ENCODE results near the gene RPL39L. TPM values are rescaled to one million over a fixed set of nuclear protein-coding genes. Genes with fewer than 3 reads are reported as not detected.

Gene RPL39L
- total and polyA plus RNA-seq, 10 of the 15 experiments (the other 5 are each of a cell fraction or from before 2014, with no cell fraction given): 12.5 to 67.8 (median 31.3) TPM

DNA sequence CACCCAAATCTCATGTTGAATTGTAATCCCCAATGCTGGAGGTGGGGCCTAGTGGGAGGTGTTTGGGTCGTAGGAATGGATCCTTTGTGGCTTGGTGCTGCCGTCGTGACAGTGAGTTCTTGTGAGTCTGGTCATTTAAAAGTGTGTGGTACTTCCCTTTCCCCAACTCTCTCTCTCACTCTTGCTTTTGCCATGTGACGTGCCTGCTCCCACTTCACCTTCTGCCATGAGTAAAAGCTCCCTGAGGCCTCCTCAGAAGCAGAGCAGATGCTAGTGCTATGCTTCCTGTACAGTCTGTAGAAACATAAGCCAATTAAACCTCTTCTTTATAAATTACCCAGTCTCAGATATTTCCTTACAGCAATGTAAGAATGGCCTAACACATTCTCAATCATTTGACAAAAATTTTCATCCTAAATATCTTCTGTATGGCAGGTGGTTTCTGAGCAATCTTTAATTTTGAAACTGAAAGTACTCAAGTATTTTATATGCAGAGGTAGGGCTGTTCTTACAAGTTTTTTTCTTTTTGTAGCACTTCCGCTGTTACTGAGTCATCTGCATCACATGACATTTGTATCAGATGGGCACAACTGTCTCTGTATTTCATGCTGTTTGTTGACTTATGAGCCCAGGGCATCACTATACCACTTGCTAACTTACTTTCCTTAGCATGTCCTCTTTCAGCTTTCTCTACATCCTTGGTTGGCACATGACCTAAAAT, 8.8 kb downstream of the RPL39L start:
- ChIA-PET SMC1A (ENCODE audit: uncharacterized antibody, unreplicated experiment) (no interaction called here), RAD21 (ENCODE audit: unreplicated experiment) (interaction anchor here (0.6 kb wide), 1 partner anchor 65 kb away, joined by 3 read pairs; no protein-coding TSS in a partner anchor), CTCF (interaction anchor here (1.1 to 2.0 kb wide), 3 partner anchors 9 to 37 kb away, joined by 3 to 9 read pairs (median 6); partner anchors contain the start of gene RPL39L), POLR2A (interaction anchor here (0.9 kb wide), 1 partner anchor 12 kb away, joined by 6 read pairs; no protein-coding TSS in a partner anchor)
- Histone ChIP-seq H3K4me3 (no peak overlapping the region), H3K9ac (ENCODE audit: control insufficient read depth, insufficient read depth, low read length) (no peak overlapping the region), H3K4me1 (ENCODE audit: control insufficient read depth, insufficient read depth, low read length) (peaks cover 13% of the 10 kb centered on the region), H3K4me2 (ENCODE audit: control insufficient read depth, insufficient read depth) (peak overlapping the region; percentile 61), H3K36me3 (ENCODE audit: control insufficient read depth in 2 of 2, insufficient read depth in 2 of 2, low read length in 1 of 2) (no peaks in the 10 kb centered on the region), H2AFZ (ENCODE audit: control insufficient read depth, low read depth, low read length) (peak overlapping the region; percentile 68), H3K9me3 (replicated peaks; ENCODE audit: control insufficient read depth, insufficient read depth, low read length) (peaks cover 32% of the 10 kb centered on the region), H3K79me2 (ENCODE audit: control insufficient read depth, insufficient read depth, low read length) (no peaks in the 10 kb centered on the region; the same call in 1 of the 2 replicates), H3K27me3 (replicated peaks in 1 of 2; ENCODE audit: control insufficient read depth in 2 of 2, insufficient read depth in 2 of 2, low read length in 1 of 2) (no peaks in the 10 kb centered on the region), H3K27ac (ENCODE audit: control insufficient read depth, insufficient read depth) (peak overlapping the region; percentile 47), H4K20me1 (ENCODE audit: control insufficient read depth, insufficient read depth) (no peaks in the 10 kb centered on the region)
- TF ChIP-seq SUZ12 (IDR thresholded peaks at IDR 0.05; ENCODE audit: unreplicated experiment) (no peak), ATF3 (IDR thresholded peaks at IDR 0.05; ENCODE audit: borderline replicate concordance, extremely low read depth, low read depth, low read length) (peak; percentile 61; the same call in 1 of the 2 replicates), NFIC (IDR thresholded peaks at IDR 0.05; ENCODE audit: low read depth, low read length) (0 out of 2 replicates have a peak, but pooled peaks have one; percentile 37), PML (IDR thresholded peaks at IDR 0.05; ENCODE audit: low read length) (0 out of 2 replicates have a peak, but pooled peaks have one; percentile 25), RB1 (IDR thresholded peaks at IDR 0.05; ENCODE audit: borderline replicate concordance) (no peak), RAD51 (IDR thresholded peaks at IDR 0.05) (peak; percentile 93), FOXM1 (IDR thresholded peaks at IDR 0.05; ENCODE audit: low read depth, low read length) (0 out of 2 replicates have a peak, but pooled peaks have one; percentile 28), CBX5 (IDR thresholded peaks at IDR 0.05; ENCODE audit: low read depth) (0 out of 2 replicates have a peak, but pooled peaks have one; percentile 60), ZNF384 (IDR thresholded peaks at IDR 0.05; ENCODE audit: borderline replicate concordance, low read depth, low read length) (peak; percentile 88), SPI1 (IDR thresholded peaks at IDR 0.05; ENCODE audit: borderline replicate concordance, insufficient read depth, low read depth, low read length) (peak; percentile 45; the same call in 1 of the 2 replicates), GABPA (IDR thresholded peaks at IDR 0.05; ENCODE audit: low read depth) (peak; percentile 54; the same call in 1 of the 2 replicates), RBBP5 (conservative IDR thresholded peaks at IDR 0.05) (no peak), CREB1 (IDR thresholded peaks at IDR 0.05; ENCODE audit: low read depth) (0 out of 2 replicates have a peak, but pooled peaks have one; percentile 46), CREM (IDR thresholded peaks at IDR 0.05; ENCODE audit: low read depth) (peak; percentile 46; the same call in 1 of the 2 replicates), JUNB (IDR thresholded peaks at IDR 0.05) (peak; percentile 72), EZH2 (IDR thresholded peaks at IDR 0.05; ENCODE audit: borderline replicate concordance, control insufficient read depth, low read depth, low read length) (no peak), BHLHE40 (IDR thresholded peaks at IDR 0.05; ENCODE audit: borderline replicate concordance in 1 of 2, low read depth in 2 of 2, low read length in 1 of 2) (peak in 1 of 2 experiments; percentile 13; a peak in 1 of 4 replicates), RUNX3 (IDR thresholded peaks at IDR 0.05; ENCODE audit: low read length) (0 out of 2 replicates have a peak, but pooled peaks have one; percentile 5), SRF (IDR thresholded peaks at IDR 0.05; ENCODE audit: low read depth in 2 of 2, low read length in 2 of 2) (no peak)
- TF ChIP-seq, protein P1, sequence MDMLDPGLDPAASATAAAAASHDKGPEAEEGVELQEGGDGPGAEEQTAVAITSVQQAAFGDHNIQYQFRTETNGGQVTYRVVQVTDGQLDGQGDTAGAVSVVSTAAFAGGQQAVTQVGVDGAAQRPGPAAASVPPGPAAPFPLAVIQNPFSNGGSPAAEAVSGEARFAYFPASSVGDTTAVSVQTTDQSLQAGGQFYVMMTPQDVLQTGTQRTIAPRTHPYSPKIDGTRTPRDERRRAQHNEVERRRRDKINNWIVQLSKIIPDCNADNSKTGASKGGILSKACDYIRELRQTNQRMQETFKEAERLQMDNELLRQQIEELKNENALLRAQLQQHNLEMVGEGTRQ (IDR thresholded peaks at IDR 0.05; ENCODE audit: borderline replicate concordance, low read depth, low read length): peak; percentile 62; the same call in 1 of the 2 replicates
- TF ChIP-seq, protein P2, sequence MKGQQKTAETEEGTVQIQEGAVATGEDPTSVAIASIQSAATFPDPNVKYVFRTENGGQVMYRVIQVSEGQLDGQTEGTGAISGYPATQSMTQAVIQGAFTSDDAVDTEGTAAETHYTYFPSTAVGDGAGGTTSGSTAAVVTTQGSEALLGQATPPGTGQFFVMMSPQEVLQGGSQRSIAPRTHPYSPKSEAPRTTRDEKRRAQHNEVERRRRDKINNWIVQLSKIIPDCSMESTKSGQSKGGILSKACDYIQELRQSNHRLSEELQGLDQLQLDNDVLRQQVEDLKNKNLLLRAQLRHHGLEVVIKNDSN (IDR thresholded peaks at IDR 0.05; ENCODE audit: borderline replicate concordance, extremely low read length, insufficient read depth, low read depth, low read length): peak; percentile 28
- in situ Hi-C loops (cut with MboI) (no loop called here), intact Hi-C loops (cut with micrococcal nuclease; ENCODE audit: unreplicated experiment) (no loop called here)
- WGBS (ENCODE audit: insufficient coverage, insufficient replicate concordance, low lambda C conversion rate, missing lambda C conversion rate): 40% methylated on average over 5 of the region's 5 CpGs
- no peak for DNase-seq (ENCODE audit: low read depth, low spot score)
- FAIRE-seq: peak; percentile 82
- ATAC-seq: peak; percentile 96
- no TSS peak for BruUV-seq (replicated peaks)

Measured in GM12878 (cell line).